Fibroblast of pulmonary artery (primary cell): ENCODE results near the gene C1QTNF7.

Source experiments
- DNase-seq: peaks from one replicate; pipeline ENCODE4 v3.0.0-alpha.2; 2010; ENCODE audit warnings: low read depth
- H3K4me3 ChIP-seq: replicated peaks from 2 replicates; pipeline ENCODE4 v1.5.1; 2011; ENCODE audit warnings: low read depth, mild to moderate bottlenecking, control low read depth, low read length, moderate library complexity
- CTCF ChIP-seq: IDR thresholded peaks from 2 replicates; pipeline ENCODE4 v1.5.1; 2011; ENCODE audit warnings: mild to moderate bottlenecking, control low read depth, low read length, inconsistent platforms; ENCODE audit errors: missing control alignments

The C1QTNF7 gene

GRCh38 chr4:15495621-15496020 is 67.8 kb downstream of the C1QTNF7 start:
- no peak overlapping the region for H3K4me3 ChIP-seq
- TF ChIP-seq CTCF = no peak
- no peak for DNase-seq
